Measurements from ENCODE around the gene ALDH1A1. TPM values are rescaled to one million over a fixed set of nuclear protein-coding genes. Genes with fewer than 3 reads are reported as not detected.

Gene ALDH1A1
- total RNA-seq, 1 experiment from 2014 or later = 2.3 TPM

DNA sequence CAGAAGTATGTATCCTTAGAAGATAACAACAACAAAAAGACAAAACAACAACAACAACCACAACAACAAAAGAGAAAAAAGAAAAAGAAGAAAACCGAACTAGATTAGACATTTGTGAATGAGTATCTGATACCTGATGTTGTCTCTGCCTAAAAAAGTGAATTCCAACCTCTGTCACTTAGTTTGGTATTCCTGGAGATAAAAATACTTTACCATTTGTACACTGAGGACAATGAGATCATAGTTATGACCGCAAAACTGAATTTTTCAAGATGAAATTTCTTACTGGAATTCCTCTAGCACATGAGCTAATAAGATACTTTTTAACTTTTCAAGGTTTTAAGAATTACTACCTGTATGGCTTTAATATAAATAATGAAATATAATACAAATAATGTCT, 54.5 kb downstream of the ALDH1A1 start:
- no peak overlapping the region for H3K27ac ChIP-seq
- H3K9me3 ChIP-seq (ENCODE audit: insufficient read depth, low read depth) = no peaks in the 10 kb centered on the region
- no peak overlapping the region; the same call in 1 of the 2 replicates for H2AFZ ChIP-seq
- H3K79me2 ChIP-seq (ENCODE audit: low read depth) = no peaks in the 10 kb centered on the region
- ChIA-PET POLR2A (ENCODE audit: unreplicated experiment) (no interaction called here), CTCF (no interaction called here)
- TF ChIP-seq EZH2 (IDR thresholded peaks at IDR 0.05; ENCODE audit: low read depth) = no peak
- TF ChIP-seq CTCF (conservative IDR thresholded peaks at IDR 0.05) = no peak
- intact Hi-C loops (cut with micrococcal nuclease; ENCODE audit: unreplicated experiment) = no loop called here
- H3F3A ChIP-seq (ENCODE audit: insufficient read depth, low read depth) = no peaks in the 10 kb centered on the region
- no peaks in the 10 kb centered on the region for H3K27me3 ChIP-seq (ENCODE audit: insufficient read depth, low read depth)
- H3K9me2 ChIP-seq (ENCODE audit: insufficient read depth) = no peaks in the 10 kb centered on the region
- DNase-seq = no peak
- no peak overlapping the region for H3K4me2 ChIP-seq
- H4K20me1 ChIP-seq (ENCODE audit: insufficient read depth) = no peaks in the 10 kb centered on the region
- no peaks in the 10 kb centered on the region for H3K4me1 ChIP-seq (replicated peaks; ENCODE audit: insufficient read depth)
- H3K4me3 ChIP-seq = no peak overlapping the region
- no peaks in the 10 kb centered on the region for H3K36me3 ChIP-seq (ENCODE audit: low read depth)
- BruUV-seq (replicated peaks) = no TSS peak

- TF ChIP-seq EZH2 (IDR thresholded peaks at IDR 0.05; ENCODE audit: low read depth) (no peak), CTCF (conservative IDR thresholded peaks at IDR 0.05) (no peak)
- POLR2A ChIA-PET (ENCODE audit: unreplicated experiment) = no interaction called here
- Histone ChIP-seq H3K27ac (no peak overlapping the region), H3K27me3 (ENCODE audit: insufficient read depth, low read depth) (no peaks in the 10 kb centered on the region), H3K4me3 (no peak overlapping the region), H4K20me1 (ENCODE audit: insufficient read depth) (no peaks in the 10 kb centered on the region), H3K4me2 (no peak overlapping the region), H3K36me3 (ENCODE audit: low read depth) (no peaks in the 10 kb centered on the region), H3K79me2 (ENCODE audit: low read depth) (no peaks in the 10 kb centered on the region), H3K9me2 (ENCODE audit: insufficient read depth) (no peaks in the 10 kb centered on the region), H3F3A (ENCODE audit: insufficient read depth, low read depth) (no peaks in the 10 kb centered on the region), H2AFZ (no peak overlapping the region), H3K9me3 (ENCODE audit: insufficient read depth, low read depth) (no peaks in the 10 kb centered on the region), H3K4me1 (replicated peaks; ENCODE audit: insufficient read depth) (no peaks in the 10 kb centered on the region)
- no peak for DNase-seq
- no TSS peak for BruUV-seq (replicated peaks)
- CTCF ChIA-PET = no interaction called here
- intact Hi-C loops (cut with micrococcal nuclease; ENCODE audit: unreplicated experiment) = no loop called here
Observed at GRCh38 chr9:72897069-72897649, 55.7 kb downstream of the ALDH1A1 start.

DNA sequence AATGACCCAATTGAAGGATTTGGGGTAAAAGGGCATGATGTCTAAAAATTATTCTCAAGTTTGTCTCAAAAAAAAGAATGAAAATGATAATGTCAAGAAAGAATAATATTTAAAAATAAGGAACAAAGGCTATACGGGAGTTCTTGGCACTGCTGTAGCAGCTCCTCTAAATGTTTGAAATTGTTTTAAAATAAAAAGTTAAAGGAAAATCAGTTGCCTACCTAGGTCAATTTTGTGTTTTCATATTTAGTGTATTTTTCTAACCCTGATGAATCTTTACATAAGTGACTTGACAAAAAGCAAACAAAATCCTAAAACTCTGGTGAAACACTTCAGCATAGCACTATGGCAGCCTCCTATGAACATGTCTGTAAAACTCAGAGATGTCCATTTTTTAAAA, 56.4 kb downstream of the ALDH1A1 start:
- H3K4me1 ChIP-seq (replicated peaks; ENCODE audit: insufficient read depth) = no peaks in the 10 kb centered on the region
- no peaks in the 10 kb centered on the region for H4K20me1 ChIP-seq (ENCODE audit: insufficient read depth)
- H3K4me3 ChIP-seq = no peak overlapping the region
- no peak overlapping the region for H3K27ac ChIP-seq
- no peak for DNase-seq
- H3K27me3 ChIP-seq (ENCODE audit: insufficient read depth, low read depth) = no peaks in the 10 kb centered on the region
- intact Hi-C loops (cut with micrococcal nuclease; ENCODE audit: unreplicated experiment) = no loop called here
- H3K79me2 ChIP-seq (ENCODE audit: low read depth) = no peaks in the 10 kb centered on the region
- H3K36me3 ChIP-seq (ENCODE audit: low read depth) = no peaks in the 10 kb centered on the region
- H3K9me3 ChIP-seq (ENCODE audit: insufficient read depth, low read depth) = no peaks in the 10 kb centered on the region
- POLR2A ChIA-PET (ENCODE audit: unreplicated experiment) = no interaction called here
- H3K4me2 ChIP-seq = no peak overlapping the region
- no peaks in the 10 kb centered on the region for H3F3A ChIP-seq (ENCODE audit: insufficient read depth, low read depth)
- CTCF ChIA-PET = no interaction called here
- TF ChIP-seq CTCF (conservative IDR thresholded peaks at IDR 0.05) (no peak), EZH2 (IDR thresholded peaks at IDR 0.05; ENCODE audit: low read depth) (no peak)
- no TSS peak for BruUV-seq (replicated peaks)
- H3K9me2 ChIP-seq (ENCODE audit: insufficient read depth) = no peaks in the 10 kb centered on the region
- no peak overlapping the region for H2AFZ ChIP-seq

Measured in PC-9 (cell line).